Fibroblast of lung (primary cell): ENCODE data around the gene EXPH5. TPM values are rescaled to one million over a fixed set of nuclear protein-coding genes. Genes with fewer than 3 reads are reported as not detected.

Source experiments
- DNase-seq, 2 donors: peaks; one replicate each; pipeline versions ENCODE4 v3.0.0 to v3.0.0-alpha.2; 2010; ENCODE audit warnings: low read depth in 2 of 2
- H2AFZ ChIP-seq: 2 replicates; pipeline ENCODE4 v1.5.1; 2012; ENCODE audit warnings: low read length, control low read depth, inconsistent platforms
- H3K27ac ChIP-seq: 2 replicates; pipeline ENCODE4 v1.5.1; 2011; ENCODE audit warnings: low read length, control low read depth; ENCODE audit not compliant: insufficient read depth
- H3K27me3 ChIP-seq: 2 replicates; pipeline ENCODE4 v1.5.1; 2011; ENCODE audit warnings: mild to moderate bottlenecking, low read length; ENCODE audit not compliant: control insufficient read depth, insufficient read depth
- H3K36me3 ChIP-seq: 2 replicates; pipeline ENCODE4 v1.5.1; 2011; ENCODE audit warnings: low read length; ENCODE audit not compliant: control insufficient read depth, insufficient read depth
- H3K4me1 ChIP-seq: 2 replicates; pipeline ENCODE4 v1.5.1; 2011; ENCODE audit warnings: low read length; ENCODE audit not compliant: control insufficient read depth, insufficient read depth; ENCODE audit errors: extremely low read depth
- H3K4me2 ChIP-seq: 2 replicates; pipeline ENCODE4 v1.5.1; 2011; ENCODE audit warnings: low read length, control low read depth; ENCODE audit not compliant: insufficient read depth; ENCODE audit errors: extremely low read depth
- H3K4me3 ChIP-seq, 4 experiments: fragments of 200-600 bp in 1 of 4; sonication (generic) in 1 of 4; replicated peaks in 1 of 4; 2 replicates each; pipeline ENCODE4 v1.5.1; 2011 to 2016; ENCODE audit warnings: low read length in 4 of 4, low read depth in 3 of 4, mild to moderate bottlenecking in 3 of 4, control low read depth in 2 of 4, inconsistent platforms in 1 of 4, mixed read lengths in 1 of 4; ENCODE audit not compliant: insufficient read depth in 1 of 4; ENCODE audit errors: control extremely low read depth in 1 of 4
- H3K79me2 ChIP-seq: 2 replicates; pipeline ENCODE4 v1.5.1; 2012; ENCODE audit warnings: mild to moderate bottlenecking, low read length, inconsistent platforms; ENCODE audit not compliant: control insufficient read depth, insufficient read depth
- H3K9ac ChIP-seq: 2 replicates; pipeline ENCODE4 v1.5.1; 2011; ENCODE audit warnings: mild to moderate bottlenecking, low read length, control low read depth; ENCODE audit not compliant: insufficient read depth
- H3K9me3 ChIP-seq: 2 replicates; pipeline ENCODE4 v1.5.1; 2012; ENCODE audit warnings: low read depth, low read length; ENCODE audit not compliant: control insufficient read depth, insufficient read depth
- H4K20me1 ChIP-seq: 2 replicates; pipeline ENCODE4 v1.5.1; 2011; ENCODE audit warnings: low read length; ENCODE audit not compliant: control insufficient read depth, insufficient read depth; ENCODE audit errors: extremely low read depth
- EZH2 ChIP-seq: IDR thresholded peaks from 2 replicates; pipeline ENCODE4 v1.5.1; 2012; ENCODE audit warnings: low read length, control low read depth, mild to moderate bottlenecking; ENCODE audit errors: missing control alignments
- polyA plus RNA-seq, 2 donors: library from polyadenylated mRNA; depleted of rRNA in 1 of 2; stranded (reverse) in 1 of 2; unstranded in 1 of 2; fragments of >200 nt; gene quantifications; 2 replicates each; pipeline ENCODE4 v1.2.1, GENCODE V29; 2011 to 2012; ENCODE audit warnings: missing spikeins in 1 of 2
- total RNA-seq: library from RNA; depleted of rRNA; stranded (reverse); fragments of >200 nt; gene quantifications from 2 replicates; pipeline ENCODE4 v1.2.1, GENCODE V29; 2014
- TF ChIP-seq, protein P1 (sequence below), 2 donors: IDR thresholded peaks in 1 of 2; conservative IDR thresholded peaks in 1 of 2; 1 replicate in 1 of 2; 2 replicates in 1 of 2; pipeline ENCODE4 v1.5.1; 2011 to 2012; ENCODE audit warnings: low read length in 2 of 2, control low read depth in 1 of 2, inconsistent platforms in 1 of 2, low read depth in 1 of 2, mild to moderate bottlenecking in 1 of 2

The EXPH5 gene
- total and polyA plus RNA-seq, 2 donors (not counting 1 experiment from before 2014, with no cell fraction given): 2.9 to 11.2 TPM

DNA sequence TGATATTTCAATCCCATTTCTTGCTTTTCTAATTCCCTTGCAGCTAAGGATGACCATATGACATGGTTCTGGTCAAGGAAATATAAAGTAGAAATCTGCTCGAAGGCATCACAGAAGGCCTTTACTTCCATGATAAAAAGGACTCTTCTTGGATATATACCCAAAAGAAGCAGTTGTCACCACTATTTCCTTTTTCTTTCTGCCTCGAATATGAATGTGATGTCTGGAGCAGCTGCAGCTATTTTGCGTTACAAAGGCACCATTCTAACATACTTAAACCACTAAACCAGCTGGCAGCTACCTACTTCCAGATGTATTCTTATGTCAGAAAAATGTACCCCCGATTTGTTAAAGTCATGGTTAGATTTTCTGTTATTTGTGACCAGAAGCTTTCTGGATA lies 18.9 kb downstream of the EXPH5 start:
- Histone ChIP-seq H3K4me3 (no peak overlapping the region), H4K20me1 (no peaks in the 10 kb centered on the region), H2AFZ (no peak overlapping the region), H3K79me2 (no peaks in the 10 kb centered on the region), H3K4me2 (no peak overlapping the region), H3K9ac (no peak overlapping the region), H3K27ac (no peak overlapping the region), H3K4me1 (no peaks in the 10 kb centered on the region), H3K36me3 (no peaks in the 10 kb centered on the region), H3K9me3 (no peaks in the 10 kb centered on the region), H3K27me3 (no peaks in the 10 kb centered on the region)
- DNase-seq: no peak
- TF ChIP-seq, protein P1, sequence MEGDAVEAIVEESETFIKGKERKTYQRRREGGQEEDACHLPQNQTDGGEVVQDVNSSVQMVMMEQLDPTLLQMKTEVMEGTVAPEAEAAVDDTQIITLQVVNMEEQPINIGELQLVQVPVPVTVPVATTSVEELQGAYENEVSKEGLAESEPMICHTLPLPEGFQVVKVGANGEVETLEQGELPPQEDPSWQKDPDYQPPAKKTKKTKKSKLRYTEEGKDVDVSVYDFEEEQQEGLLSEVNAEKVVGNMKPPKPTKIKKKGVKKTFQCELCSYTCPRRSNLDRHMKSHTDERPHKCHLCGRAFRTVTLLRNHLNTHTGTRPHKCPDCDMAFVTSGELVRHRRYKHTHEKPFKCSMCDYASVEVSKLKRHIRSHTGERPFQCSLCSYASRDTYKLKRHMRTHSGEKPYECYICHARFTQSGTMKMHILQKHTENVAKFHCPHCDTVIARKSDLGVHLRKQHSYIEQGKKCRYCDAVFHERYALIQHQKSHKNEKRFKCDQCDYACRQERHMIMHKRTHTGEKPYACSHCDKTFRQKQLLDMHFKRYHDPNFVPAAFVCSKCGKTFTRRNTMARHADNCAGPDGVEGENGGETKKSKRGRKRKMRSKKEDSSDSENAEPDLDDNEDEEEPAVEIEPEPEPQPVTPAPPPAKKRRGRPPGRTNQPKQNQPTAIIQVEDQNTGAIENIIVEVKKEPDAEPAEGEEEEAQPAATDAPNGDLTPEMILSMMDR (conservative IDR thresholded peaks at IDR 0.05 in 1 of 2, IDR thresholded peaks at IDR 0.05 in 1 of 2; ENCODE audit: low read depth in 1 of 2, low read length in 2 of 2): no peak
- TF ChIP-seq EZH2: no peak

DNA sequence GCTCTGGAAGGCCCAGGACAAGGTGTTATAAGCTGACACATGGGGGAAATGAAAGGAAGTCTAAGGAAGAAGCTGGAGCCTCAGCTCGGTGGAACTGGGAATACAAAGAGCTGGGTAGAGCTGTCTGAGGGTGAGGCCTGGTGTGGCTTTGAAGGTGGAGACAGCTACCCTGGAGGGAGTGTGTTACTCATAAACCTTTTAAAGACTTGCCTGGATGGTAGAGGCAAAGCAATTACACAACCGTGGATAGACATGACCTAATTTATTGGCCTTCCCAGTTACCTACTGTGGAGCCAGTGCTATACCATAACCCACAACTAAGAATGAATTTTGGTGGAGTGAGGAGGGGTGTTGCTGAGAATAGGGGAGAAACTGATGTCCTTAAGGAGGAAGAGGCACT lies 22.6 kb downstream of the EXPH5 start:
- no peaks in the 10 kb centered on the region for H4K20me1 ChIP-seq

DNA sequence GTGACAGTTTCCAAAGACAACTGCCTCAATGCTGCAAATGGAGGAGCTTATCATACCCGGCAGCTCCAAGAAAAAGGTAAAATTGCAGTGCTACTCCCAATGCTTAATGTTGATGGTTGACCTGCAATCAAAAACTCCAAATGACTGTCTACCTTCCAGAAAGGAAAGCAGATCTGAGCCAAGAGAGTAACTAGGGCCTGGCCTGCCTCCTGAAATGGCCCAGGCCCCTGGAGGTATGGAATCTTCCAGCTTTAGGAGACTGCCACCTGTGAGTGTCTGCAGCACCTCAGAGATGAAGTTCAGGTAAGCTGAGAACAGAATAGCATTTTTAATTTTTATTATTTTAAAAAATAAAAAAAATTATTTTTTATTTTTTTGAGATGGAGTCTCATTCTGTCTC lies 23.7 kb downstream of the EXPH5 start:
- H3K27ac ChIP-seq: no peak overlapping the region
- H3K36me3 ChIP-seq: no peaks in the 10 kb centered on the region
- no peaks in the 10 kb centered on the region for H3K79me2 ChIP-seq
- no peaks in the 10 kb centered on the region for H4K20me1 ChIP-seq
- H3K4me1 ChIP-seq: no peaks in the 10 kb centered on the region
- DNase-seq: no peak
- no peak overlapping the region for H3K9ac ChIP-seq
- TF ChIP-seq, protein P1 (conservative IDR thresholded peaks at IDR 0.05 in 1 of 2, IDR thresholded peaks at IDR 0.05 in 1 of 2; ENCODE audit: low read depth in 1 of 2, low read length in 2 of 2): no peak
- no peak for TF ChIP-seq EZH2
- no peak overlapping the region for H2AFZ ChIP-seq
- no peak overlapping the region for H3K4me2 ChIP-seq
- no peaks in the 10 kb centered on the region for H3K9me3 ChIP-seq
- no peaks in the 10 kb centered on the region for H3K27me3 ChIP-seq
- no peak overlapping the region for H3K4me3 ChIP-seq

More for the DNA sequence above, 22.6 kb downstream of the EXPH5 start:
- TF ChIP-seq EZH2: no peak
- TF ChIP-seq, protein P1 (conservative IDR thresholded peaks at IDR 0.05 in 1 of 2, IDR thresholded peaks at IDR 0.05 in 1 of 2; ENCODE audit: low read depth in 1 of 2, low read length in 2 of 2): no peak
- Histone ChIP-seq H3K27me3 (no peaks in the 10 kb centered on the region), H3K9ac (no peak overlapping the region), H3K4me1 (no peaks in the 10 kb centered on the region), H3K79me2 (no peaks in the 10 kb centered on the region), H2AFZ (no peak overlapping the region), H3K27ac (no peak overlapping the region), H3K36me3 (no peaks in the 10 kb centered on the region), H3K4me3 (no peak overlapping the region), H3K9me3 (no peaks in the 10 kb centered on the region), H3K4me2 (no peak overlapping the region)
- DNase-seq: no peak
